Measurements from ENCODE around the gene ADAM19.

ADAM19 gene

DNA sequence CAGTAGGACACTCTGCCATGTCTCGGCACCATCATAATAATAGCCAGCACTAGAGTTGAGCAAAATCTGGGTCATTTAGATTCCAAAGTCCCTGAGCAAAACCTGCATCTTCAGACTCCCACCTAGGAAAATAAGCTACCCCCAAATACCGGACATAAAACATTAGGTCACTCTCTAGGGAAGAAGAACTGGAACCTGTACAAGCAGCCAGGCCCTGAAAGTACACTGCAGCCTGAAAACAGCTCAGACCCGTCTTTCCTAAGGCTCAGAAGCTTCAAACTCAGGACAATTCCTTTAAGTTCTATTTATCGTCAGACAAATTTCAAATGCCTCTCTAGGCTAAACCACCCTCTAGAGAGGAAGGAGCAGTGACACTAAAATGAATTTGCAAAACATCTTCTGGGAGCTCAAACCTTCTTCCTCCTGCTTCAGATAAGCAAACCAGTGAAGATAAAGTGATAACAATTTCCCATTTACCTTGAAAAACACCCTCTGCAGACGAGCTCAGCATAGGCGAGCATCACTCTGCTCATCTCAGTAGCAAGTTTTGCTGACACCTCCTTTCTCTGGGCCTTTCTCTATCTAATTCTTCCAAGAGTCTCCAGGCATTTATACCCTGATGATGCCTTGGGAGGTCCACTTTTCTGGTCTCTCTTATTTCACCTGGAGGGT is 34.0 kb downstream of the ADAM19 start:
- DNase-seq = no peak

DNA sequence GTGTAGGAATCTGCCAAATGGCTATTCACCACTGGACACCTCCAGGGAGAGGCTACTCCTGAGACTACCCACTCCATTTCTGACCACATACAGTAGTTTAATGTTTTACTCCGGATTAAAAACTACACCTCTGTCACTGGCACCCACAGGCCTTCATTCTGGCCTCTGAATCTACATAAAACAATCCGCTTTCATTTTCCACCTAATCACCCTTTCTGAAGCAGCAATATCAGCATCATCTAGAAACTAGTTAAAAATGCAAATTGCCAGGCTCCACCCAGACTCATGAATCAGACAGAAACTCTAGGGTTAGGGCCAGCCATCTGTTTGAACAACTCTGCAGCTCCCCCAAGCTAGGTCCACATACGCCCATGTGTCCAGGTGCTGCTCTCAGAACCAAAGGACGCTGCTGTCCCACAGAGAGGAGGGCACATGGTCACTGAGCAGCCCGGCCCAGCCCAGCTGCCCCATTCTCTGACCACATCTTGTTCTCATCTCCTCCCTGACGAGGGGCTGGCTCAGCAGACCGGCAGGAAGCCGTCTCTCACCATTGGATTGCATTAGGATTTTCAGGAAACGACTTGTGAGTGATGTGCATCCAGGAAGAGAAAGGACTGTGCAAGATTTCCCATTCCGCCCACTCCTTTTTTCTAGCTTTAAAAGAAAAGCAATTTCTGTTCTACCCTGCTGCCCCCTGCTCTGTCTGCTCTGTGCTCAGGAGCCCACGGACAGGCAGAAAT is 34.7 kb downstream of the ADAM19 start:
- DNase-seq = no peak

DNA sequence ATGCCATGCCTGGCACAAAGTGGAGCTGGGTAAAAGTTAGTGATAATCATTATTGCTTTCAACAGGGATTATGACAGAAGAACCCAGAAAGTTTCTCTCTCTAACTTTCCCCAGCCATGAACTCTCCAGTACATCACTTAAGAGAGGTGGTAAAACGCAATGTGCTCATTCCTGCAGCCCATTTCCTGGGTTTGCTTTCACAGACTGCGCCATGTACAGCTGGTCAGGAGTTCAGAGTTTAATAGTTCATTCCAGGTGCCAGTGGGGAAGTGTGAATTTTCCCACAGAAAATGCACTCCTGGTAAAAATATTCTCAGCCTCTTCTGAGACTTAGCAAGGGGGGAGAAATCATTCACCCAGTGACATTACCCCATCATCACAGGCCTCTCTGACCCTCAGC is 35.5 kb downstream of the ADAM19 start:
- no peak for DNase-seq

DNA sequence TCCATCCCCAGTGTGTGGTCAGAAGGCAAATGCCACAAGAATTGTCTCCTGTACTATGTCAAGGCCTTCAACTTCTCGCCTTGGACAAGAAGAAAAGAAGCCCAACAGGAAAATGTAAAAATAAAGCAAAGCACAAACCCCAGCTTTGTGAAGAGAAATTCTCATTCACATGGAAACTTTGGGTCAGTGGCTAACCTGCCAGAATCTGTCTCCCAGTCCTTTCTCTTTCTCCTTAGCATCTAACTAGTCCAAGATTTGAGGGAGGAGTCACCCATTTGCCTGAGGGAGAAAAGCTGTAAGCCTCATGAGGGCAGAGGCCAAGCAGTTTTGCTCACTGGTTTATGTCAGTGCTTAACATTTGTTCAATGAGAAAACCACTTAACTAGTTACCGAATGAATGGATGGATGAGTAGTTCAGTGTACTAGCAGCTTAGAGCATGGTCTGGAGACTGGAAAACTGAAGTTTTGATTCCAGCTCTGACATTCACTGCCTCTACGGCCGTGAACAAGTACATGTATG is 36.0 kb downstream of the ADAM19 start:
- no peak for DNase-seq

DNA sequence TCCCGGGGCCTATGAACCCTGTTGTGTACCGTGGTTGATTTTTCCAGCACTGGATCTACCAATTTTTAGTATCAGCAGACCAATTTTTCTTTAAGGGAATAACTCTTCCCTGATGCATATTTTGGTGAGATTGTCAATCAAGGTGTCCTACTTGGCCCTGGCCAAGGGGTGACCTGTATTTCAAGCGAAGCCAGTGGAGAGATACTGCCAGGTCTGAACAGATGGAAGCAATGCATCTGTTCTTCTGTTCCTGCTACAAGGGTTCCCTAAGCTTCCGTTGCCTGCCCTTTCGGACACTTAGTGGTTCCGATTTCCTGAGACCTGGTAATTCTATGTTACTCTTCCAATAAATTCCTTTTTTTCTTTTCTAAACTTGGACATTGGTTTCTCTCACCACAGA is 37.3 kb downstream of the ADAM19 start:
- DNase-seq = no peak

DNA sequence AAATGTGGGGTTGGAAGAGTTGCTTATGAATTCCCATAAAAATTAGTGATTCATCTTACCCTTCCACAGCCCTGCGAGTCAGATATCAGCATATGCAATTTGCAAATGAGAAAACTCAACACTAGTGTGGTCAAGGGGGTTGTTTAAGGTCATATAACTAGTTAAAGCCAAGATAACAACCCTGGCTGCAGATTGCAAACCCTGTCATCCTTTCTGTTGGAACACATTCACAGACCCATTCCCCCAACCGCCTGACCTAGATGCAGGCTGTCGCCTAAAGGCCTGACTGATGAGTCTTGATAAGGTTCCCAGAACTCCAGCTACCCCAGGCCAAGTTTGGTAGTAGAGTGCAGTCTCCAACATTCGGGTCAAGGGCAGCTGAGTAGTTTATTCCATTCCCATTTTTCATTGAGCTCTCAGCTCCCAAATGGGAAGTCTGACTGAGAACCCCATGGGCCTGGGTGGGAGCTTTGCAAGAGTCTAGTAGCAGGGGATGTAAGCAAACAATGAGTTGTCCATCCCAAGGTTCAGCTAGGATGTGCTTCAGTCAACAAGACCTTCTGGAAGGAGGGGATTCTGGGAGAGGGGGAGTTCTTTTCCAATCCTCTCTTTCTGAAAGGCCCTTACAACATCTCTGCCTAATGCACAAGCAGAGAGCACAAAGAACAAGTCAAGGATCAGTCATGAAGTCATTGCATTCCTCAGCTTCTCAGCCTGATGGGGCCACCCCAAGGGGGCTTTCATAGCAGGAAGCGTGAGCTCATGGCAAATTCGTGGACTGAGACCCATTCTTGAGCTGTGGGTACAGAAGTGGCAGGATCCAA is 40.3 kb downstream of the ADAM19 start:
- no peak for DNase-seq

DNA sequence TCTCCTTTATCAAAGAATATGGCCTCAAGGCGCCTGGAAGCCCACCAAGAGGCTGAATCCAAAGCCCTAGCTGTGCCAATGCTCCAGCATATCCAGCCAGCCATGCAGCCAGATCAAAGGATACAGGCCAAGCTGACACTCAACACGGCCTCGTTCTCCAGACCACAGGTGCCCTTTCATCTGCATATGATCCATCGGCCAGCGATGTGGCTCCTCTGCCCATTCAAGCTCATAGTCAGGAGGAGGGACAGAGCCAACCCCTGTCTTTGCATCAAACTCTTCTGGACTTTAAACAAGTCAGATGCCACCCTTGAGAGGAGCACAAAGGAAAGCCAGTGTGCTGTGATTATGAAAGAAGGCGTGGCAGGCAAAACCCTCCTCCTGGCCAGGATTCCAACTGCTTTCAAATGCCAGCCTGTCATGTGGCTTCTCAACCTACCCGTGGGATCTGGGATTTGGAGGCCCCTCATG is 42.5 kb downstream of the ADAM19 start:
- no peak for DNase-seq

DNA sequence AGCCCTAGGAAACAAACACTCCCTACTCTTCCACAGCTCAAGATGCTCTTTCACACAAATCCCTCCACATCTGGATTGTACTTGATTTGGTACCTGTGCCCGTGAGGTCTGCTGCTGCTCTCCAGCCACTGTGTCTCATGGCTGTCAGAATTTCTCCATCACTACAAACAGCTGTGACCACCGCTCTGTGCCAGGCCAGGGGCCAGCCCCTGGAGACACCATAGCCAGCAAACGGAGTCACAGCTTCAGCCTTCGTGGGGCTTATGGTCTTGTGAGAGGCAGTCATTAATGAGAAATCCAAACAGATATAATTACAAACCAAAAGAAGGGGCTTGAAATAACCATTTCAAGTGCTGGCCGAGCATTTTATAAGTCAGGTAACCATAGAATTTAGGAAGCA is 43.6 kb downstream of the ADAM19 start:
- no peak for DNase-seq

DNA sequence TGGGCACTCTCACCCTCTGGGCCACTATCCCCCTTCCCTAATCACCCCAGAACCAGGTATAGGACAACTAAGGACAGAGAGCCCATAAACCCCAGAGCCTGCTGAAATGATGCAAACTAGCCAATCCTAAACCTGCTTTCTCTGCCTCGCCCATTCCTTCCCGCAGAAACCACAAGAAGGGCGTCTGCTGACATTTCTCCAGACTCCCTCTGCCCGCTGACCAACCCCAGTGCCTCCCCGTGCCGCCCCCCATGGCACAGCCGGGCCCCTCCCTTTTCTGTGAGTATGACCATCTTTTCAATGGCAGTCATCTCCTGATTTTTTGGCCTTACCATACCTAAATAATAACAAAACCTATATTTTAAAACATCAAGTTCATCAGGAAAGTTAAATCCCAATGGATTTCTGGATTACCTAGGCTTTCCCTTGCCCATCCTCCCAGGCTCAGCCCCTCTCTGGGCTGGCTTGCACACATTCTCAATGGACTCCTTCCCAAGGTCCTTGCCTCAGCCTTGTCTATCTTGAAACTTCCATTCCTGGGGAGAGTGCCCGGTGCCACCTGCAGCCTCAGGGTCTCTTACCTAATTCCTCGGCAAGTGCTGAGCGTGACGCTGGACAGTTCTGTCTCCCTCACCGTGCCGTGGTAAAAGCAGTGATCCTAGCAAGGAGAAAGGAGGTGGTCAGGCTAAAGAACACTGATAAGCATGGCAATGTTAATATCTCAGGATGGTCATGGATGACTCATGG is 45.2 kb downstream of the ADAM19 start:
- DNase-seq = no peak

DNA sequence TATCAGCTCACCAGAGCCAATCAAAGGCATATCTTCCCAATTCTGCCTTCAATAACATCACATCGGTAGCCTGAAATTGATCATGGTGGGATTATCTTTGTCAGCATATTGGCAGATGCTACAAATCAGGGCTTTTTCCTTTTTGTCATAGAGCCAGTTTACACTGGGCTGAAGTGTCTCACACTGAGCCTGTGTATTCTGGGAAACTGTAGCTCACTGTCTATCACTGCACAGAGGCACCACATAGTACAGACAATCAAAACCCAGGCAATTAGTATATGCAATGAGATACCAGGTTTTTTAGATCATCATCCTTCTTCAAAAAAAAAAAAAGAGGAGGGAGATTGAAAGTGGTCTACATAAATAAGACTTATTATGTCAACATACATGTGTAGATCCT is 46.6 kb downstream of the ADAM19 start:
- no peak for DNase-seq

DNA sequence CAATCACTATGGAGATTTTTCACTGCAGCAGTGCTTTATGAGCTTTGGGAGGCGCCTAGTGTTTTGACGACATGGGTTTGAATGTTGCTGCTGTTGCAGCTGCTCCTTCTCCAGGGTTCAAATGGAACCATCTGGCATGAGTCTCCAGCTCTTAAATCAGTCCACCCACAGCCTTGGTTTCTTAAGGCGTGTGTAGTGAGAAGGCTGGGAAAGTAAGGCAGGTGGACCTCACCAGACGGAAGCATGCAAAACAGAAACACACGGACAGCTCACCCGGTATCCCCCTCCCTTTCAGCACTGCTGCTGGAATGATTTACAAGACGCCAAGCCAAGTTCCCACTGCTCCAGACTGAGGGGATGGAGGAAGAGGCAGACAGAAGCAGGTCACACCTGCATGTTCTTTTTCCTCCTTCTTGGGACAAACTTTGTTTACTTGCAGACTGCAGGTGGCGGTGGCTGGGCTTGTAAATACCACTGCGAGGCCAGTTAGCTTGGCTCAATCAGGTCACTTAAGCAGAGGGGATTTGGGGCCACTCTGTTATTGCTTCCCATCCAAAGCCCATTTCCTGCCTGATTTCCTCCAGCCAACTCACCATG is 47.4 kb downstream of the ADAM19 start:
- peak in 1 of 2 donors; percentile 6 for DNase-seq

DNA sequence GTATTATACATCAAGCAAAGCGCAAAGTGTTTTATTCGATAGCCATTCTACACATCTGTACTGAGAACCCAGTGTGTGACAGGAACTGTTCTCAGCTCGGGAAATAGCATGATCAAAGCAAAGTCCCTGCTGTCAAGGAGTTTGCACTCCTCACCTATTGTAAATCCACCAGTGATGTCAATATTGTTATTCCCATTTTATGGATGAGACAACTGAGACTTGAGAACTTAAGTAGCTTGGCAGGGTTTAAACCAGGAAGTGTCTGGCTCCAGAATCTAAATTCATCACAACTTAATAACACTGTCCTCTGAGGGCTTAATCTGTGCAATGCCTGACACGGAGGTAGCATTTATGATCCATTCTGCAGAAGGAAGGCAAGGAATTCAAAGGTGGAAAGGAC is 50.7 kb downstream of the ADAM19 start:
- no peak for DNase-seq

DNA sequence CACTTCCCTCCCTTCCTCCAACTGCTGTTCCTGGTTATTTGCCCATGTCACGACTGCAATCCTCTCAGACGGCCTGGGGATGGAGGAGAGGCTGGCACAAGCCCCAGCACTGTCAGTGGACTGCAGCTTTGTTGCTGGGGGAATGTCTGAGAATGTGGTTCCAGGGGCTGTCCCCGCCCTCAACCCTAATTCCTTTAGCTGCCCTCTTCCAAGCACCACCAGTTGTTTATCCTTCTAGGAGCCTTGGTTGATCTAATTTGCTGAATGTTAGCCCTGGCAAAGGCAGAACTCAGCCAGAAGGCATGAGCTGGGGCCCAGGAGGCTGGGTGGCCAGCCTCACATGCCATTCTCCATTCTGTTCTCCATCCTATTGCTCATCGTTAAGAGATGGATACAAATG is 51.6 kb downstream of the ADAM19 start:
- no peak for DNase-seq

DNA sequence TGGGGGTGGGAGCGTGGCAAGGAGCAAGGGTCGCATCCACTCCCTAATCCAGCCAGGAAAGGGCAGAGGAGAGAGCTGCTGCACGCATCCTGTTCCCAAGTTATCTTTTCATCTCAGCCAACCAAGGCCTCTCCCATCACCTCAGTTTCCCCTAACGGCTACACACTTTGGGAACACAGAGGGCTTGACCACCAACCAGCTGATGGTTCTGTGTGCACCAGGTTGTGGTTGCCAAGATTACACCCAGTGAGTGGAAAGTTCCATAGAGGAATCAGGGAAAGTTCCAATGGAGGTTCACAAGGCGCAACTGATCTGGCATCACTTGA is 53.9 kb downstream of the ADAM19 start:
- DNase-seq = no peak

DNA sequence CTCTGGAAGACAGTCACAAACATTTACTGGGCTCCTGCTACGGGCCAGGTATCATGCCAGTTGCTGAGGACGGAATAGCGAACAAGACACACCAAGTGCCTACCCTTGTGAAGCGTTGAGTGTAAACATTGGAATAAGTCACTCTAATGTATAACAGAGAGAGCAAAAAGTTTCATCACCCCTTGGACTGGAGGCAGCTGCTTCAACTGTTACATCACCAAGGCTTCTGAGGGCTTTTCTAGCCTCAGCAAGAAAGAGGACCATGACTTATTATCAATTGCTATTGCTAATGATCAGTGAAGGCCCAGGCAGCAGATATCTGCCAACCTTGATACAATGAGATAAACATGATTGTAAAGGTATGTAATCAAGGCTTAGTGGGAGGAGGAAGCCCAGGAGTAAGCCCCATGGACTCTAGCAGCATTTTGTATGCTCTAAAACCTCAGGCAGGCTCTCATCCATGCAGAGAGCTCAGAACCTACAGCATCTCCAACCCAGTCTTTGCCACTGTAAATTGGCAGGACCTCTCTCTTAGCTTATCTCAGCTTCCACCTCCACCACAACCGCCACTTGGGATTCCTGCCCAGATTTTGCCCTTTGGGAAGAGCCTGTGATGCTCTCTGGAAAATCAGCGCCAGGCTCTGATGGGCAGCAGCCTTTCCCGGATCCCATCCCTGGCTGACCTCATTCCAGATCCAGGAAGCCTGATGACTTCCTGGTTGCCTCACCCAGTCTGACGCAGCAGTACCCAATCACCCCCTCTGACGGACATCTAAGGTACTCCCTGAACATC is 54.5 kb downstream of the ADAM19 start:
- DNase-seq = no peak

DNA sequence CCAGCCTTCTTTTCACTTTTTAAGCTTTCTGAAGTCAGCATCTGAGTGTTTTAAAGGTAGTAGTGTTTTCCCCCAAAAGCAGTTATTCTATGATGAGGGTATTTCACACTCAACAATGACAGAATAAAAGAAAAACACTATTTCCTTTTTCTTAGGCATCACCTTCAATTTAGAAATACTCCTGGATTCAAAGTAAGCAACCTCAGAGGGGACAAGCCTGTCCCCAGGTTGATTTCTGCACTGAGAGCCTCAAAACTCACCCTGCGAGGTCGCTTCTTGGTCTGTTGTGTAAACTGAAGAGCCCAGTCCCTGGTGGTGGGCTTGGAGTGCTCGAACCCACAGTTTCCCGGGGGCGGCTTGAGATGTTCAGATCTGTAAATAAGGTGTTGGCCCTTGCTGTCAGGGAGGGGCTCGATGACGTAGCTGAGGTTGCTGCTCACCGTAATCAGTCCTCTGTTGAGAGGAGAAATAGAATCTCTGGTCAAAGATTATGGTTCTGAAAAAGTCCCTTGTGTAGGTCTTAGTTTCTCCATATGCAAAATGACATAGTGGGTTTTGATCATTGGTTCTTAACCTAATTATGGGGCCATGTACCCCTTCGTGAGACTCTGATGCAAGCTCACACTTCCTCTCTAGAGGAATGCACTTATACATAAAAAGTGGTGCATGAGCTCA is 55.9 kb downstream of the ADAM19 start:
- no peak for DNase-seq

DNA sequence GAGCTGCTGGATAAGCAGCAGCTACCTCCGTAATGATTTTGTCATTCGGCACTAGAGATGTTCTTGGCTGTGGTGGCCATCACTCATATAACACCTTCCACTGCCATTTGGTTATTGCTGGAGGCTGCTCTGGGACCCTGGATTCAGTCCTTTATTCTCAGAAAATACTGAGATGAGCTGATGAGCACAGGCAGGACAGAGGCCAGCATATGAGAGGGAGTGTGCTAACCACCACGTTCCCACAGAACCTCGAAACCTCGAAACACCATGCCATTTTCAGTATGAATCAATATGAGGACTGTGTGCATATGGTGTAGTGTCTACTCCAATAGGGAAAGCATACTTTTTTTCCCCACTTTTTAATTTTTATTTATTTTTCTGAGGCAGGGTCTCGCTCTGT is 56.6 kb downstream of the ADAM19 start:
- no peak for DNase-seq

DNA sequence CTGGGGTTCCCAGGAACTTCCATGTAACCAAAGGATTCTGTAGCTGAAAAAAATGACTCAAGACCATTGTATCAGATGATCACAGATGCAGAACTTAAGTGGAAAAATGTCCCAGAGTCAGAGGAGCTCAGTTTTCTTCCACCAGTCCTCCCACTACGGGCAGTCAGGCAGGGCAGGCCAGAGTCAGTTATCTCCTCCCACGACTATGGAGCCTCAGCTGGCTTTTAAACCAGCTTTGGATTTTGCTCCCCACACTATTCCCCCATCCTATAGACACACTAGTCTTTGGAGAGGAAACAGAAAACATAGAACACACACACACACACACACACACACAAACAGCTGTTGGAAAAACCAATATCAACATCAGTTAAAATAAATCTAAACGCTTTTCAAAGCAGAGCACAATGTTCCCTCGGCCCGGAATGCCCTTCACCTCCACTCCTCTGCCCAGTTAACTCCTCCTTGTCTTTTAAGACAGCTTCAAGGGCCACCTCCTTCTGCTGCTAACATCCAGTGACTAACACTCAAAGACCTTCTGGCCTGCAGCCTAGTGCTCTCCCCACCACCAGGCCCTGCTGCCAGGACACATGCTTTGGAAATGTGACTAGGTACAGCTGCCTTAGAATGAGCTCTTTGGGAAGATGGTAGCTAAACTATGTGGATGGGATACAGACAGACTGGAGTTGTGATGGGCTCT is 58.8 kb downstream of the ADAM19 start:
- DNase-seq = no peak

DNA sequence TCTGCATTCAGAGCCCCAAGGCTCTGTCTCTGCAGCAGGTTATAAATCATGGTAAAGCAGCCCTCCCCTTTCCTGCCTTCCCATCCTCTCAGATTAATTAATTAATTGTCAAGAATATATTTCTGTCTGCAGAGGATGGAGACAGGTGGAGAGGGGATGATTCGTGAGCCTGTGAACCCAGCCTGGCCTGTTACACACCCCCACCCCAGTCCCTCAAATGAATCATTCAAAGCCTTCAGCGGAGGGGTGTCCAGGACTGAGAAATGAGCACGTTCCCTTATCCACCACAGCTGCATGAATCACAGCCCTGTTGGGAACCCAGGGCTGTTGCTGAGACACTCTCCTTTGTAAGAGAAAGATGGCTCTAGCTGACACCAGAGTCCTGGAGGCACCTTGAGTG is 59.6 kb downstream of the ADAM19 start:
- DNase-seq = no peak

DNA sequence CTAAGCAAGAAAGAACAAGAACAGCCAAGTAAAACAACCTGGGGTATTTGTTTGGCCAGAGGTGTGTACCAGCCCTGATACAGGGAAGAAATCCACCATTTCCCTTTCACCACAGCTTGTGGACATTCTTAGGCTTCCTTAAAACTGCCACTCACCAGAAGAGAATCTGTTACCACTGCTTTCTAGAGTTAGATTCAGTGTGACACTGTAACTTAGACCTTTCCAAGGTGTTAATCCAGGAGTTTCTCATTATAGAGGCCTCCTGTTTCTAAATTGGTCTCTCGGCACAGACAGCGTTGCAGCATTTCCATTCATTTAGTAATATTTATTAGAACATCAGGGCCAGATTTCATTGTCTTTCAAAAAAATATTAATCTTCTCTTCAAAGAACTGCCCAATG is 60.6 kb downstream of the ADAM19 start:
- DNase-seq = no peak

All from hippocampal formation (tissue), 2 donors.